Natural killer cell (primary cell): ENCODE results near the gene IFT81. TPM values are rescaled to one million over a fixed set of nuclear protein-coding genes. Genes with fewer than 3 reads are reported as not detected.
"Not testable (repeated sequence)": the region's sequence is repeated elsewhere in the genome, so short reads cannot be mapped to it uniquely, and the experiment has no call there.

ENCODE experiments used
- ATAC-seq, 3 donors: fragments of 150-1000 bp in 2 of 3; fragments of 200-7000 bp in 1 of 3; cut with Tn5 transposase; 1 replicate in 1 of 3; 2 replicates in 2 of 3; pipeline ENCODE4 v1.10.0; 2021; ENCODE audit warnings: mild to moderate bottlenecking in 2 of 3, moderate library complexity in 2 of 3
- DNase-seq, 2 donors: peaks; one replicate each; pipeline versions ENCODE4 v3.0.0 to v3.0.0-alpha.2; 2013 to 2021; ENCODE audit warnings: mixed read lengths in 1 of 2
- H3K27ac ChIP-seq: one replicate; pipeline ENCODE4 v1.5.1; 2013; ENCODE audit warnings: mild to moderate bottlenecking, low read length
- H3K27me3 ChIP-seq: one replicate; pipeline ENCODE4 v1.6.1; 2013; ENCODE audit warnings: low read length; ENCODE audit not compliant: control insufficient read depth, insufficient read depth
- H3K36me3 ChIP-seq: one replicate; pipeline ENCODE4 v1.6.1; 2013; ENCODE audit warnings: low read length; ENCODE audit not compliant: control insufficient read depth, insufficient read depth
- H3K4me1 ChIP-seq: one replicate; pipeline ENCODE4 v1.6.1; 2013; ENCODE audit warnings: low read length; ENCODE audit not compliant: control insufficient read depth, insufficient read depth
- H3K4me3 ChIP-seq: one replicate; pipeline ENCODE4 v1.5.1; 2013; ENCODE audit warnings: low read length
- H3K9me3 ChIP-seq: one replicate; pipeline ENCODE4 v1.6.1; 2013; ENCODE audit warnings: low read length; ENCODE audit not compliant: control insufficient read depth, insufficient read depth
- H3K27ac Mint-ChIP-seq, 2 donors: one replicate each; pipeline ENCODE4 v1.8.0; 2022; ENCODE audit warnings: mild to moderate bottlenecking in 2 of 2, mixed read lengths in 2 of 2, moderate library complexity in 1 of 2
- H3K27me3 Mint-ChIP-seq, 2 donors: one replicate each; pipeline ENCODE4 v1.8.0; 2022; ENCODE audit warnings: low read depth in 2 of 2, mixed read lengths in 2 of 2
- H3K36me3 Mint-ChIP-seq: one replicate; pipeline ENCODE4 v1.8.0; 2022; ENCODE audit warnings: mixed read lengths
- H3K4me1 Mint-ChIP-seq, 2 donors: one replicate each; pipeline ENCODE4 v1.8.0; 2022; ENCODE audit warnings: mixed read lengths in 2 of 2
- H3K4me3 Mint-ChIP-seq: one replicate; pipeline ENCODE4 v1.8.0; 2022; ENCODE audit warnings: mild to moderate bottlenecking, moderate library complexity, mixed read lengths
- H3K9me3 Mint-ChIP-seq, 2 donors: one replicate each; pipeline ENCODE4 v1.8.0; 2022; ENCODE audit warnings: mixed read lengths in 2 of 2
- WGBS: methylation state at CpG from one replicate; pipeline ENCODE4 v1.1.7; 2013; ENCODE audit warnings: missing lambda C conversion rate; ENCODE audit not compliant: insufficient coverage; 5-methylcytosine and 5-hydroxymethylcytosine counted together
- intact Hi-C: fragments of 100-400 bp; cut with micrococcal nuclease; formaldehyde crosslinking; loops from one replicate; pipeline ENCODE4 v1.14.2; 2022
- total RNA-seq, 4 donors: library from RNA; stranded (reverse); fragments of 120-200 nt in 1 of 4; gene quantifications; one replicate each; pipeline versions ENCODE4 v1.2.3 to v1.2.4, GENCODE V29; 2013 to 2022
- TF ChIP-seq, protein P1 (sequence below): fragments of 200-600 bp; IDR thresholded peaks from one replicate; pipeline ENCODE4 v1.8.0; 2022; ENCODE audit warnings: antibody characterized with exemption

IFT81 gene
- total RNA-seq, 3 donors from 2014 or later (not counting 1 experiment from before 2014, with no cell fraction given) = 0.61 to 1.4 (median 0.80) TPM

DNA sequence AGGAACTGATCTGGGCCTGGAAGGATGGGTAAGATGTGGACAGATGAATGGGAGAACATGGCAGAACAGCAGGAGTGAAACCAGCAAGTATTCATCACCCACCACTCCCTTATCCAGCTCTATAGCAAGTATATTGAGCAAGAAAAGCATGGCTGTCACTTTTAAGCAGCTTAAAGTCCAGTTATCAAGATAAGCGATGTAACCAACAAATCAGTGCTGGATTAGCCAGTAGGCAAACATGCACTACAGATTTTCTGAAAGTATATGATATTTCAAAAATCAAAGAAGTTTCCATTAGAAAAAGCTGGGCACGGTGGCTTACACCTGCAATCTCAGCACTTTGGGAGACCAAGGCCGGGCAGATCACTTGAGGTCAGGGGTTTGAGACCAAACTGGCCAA, 103.0 kb downstream of the IFT81 start:
- ATAC-seq (no peak), DNase-seq (no peak)
- Mint-ChIP-seq H3K4me3 (no peak overlapping the region), H3K4me1 (no peaks in the 10 kb centered on the region), H3K9me3 (no peaks in the 10 kb centered on the region), H3K27me3 (peaks cover 9 to 14% of the 10 kb centered on the region in 2 donors), H3K27ac (no peak overlapping the region), H3K36me3 (no peaks in the 10 kb centered on the region)
- H3K4me3 ChIP-seq = no peak overlapping the region
- no peaks in the 10 kb centered on the region for H3K27me3 ChIP-seq
- 98% methylated on average over 3 of the region's 3 CpGs for WGBS
- no peaks in the 10 kb centered on the region for H3K4me1 ChIP-seq
- TF ChIP-seq, protein P1, sequence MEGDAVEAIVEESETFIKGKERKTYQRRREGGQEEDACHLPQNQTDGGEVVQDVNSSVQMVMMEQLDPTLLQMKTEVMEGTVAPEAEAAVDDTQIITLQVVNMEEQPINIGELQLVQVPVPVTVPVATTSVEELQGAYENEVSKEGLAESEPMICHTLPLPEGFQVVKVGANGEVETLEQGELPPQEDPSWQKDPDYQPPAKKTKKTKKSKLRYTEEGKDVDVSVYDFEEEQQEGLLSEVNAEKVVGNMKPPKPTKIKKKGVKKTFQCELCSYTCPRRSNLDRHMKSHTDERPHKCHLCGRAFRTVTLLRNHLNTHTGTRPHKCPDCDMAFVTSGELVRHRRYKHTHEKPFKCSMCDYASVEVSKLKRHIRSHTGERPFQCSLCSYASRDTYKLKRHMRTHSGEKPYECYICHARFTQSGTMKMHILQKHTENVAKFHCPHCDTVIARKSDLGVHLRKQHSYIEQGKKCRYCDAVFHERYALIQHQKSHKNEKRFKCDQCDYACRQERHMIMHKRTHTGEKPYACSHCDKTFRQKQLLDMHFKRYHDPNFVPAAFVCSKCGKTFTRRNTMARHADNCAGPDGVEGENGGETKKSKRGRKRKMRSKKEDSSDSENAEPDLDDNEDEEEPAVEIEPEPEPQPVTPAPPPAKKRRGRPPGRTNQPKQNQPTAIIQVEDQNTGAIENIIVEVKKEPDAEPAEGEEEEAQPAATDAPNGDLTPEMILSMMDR = no peak
- no peaks in the 10 kb centered on the region for H3K36me3 ChIP-seq
- no peaks in the 10 kb centered on the region for H3K9me3 ChIP-seq
- intact Hi-C loops = no loop called here
- no peak overlapping the region for H3K27ac ChIP-seq

DNA sequence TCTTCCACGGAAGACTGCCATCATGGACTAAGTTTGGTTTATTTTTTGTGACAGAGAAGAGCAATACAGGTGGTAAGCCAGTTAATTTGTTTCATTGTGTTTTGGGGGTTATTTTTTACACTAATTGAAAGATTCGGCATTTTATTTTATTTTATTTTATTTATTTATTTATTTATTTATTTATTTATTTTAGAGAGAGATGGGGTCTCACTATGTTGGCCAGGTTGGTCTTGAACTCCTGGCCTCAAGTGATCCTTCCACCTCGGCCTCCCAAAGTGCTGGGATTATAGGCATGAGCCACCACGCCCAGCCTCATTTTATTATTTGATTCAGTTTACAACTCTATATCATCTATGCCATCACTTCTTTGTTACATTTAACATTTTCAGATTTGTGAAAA, 104.2 kb downstream of the IFT81 start:
- intact Hi-C loops, DNase-seq, H3K4me1 ChIP-seq, H3K27ac ChIP-seq, H3K36me3 ChIP-seq, H3K36me3 Mint-ChIP-seq, H3K27me3 ChIP-seq, H3K4me3 ChIP-seq, H3K27ac Mint-ChIP-seq, H3K4me3 Mint-ChIP-seq, H3K9me3 Mint-ChIP-seq, H3K4me1 Mint-ChIP-seq, H3K9me3 ChIP-seq, ATAC-seq: not testable (repeated sequence)
- WGBS = 98% methylated on average over 3 of the region's 4 CpGs
- H3K27me3 Mint-ChIP-seq = peaks cover 9 to 16% of the 10 kb centered on the region in 2 donors

DNA sequence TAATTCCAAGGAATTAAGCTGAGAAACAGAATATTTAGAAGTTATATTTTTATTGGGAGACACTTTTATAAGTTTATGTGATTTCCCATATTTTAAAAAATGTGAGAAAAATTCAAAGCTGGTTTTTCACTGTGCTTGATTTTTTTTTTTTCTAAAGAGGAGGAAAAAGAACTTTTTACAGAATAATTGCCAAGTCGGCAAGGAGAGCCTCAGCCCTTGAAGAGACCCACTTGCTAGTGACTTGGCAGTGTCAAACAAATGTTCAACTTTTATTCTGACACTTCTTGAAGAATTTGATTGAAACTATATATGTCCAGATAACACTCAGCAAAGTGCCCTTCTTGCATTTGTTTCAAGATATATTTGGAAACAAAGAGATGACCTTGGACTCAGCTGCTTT, 104.6 kb downstream of the IFT81 start:
- H3K9me3 ChIP-seq = no peaks in the 10 kb centered on the region
- Mint-ChIP-seq H3K4me1 (no peaks in the 10 kb centered on the region), H3K27me3 (peaks cover 9 to 21% of the 10 kb centered on the region in 2 donors), H3K4me3 (no peak overlapping the region), H3K27ac (no peak overlapping the region), H3K9me3 (no peaks in the 10 kb centered on the region), H3K36me3 (no peaks in the 10 kb centered on the region)
- no peak for DNase-seq
- TF ChIP-seq, protein P1 = no peak
- H3K27ac ChIP-seq = no peak overlapping the region
- no peaks in the 10 kb centered on the region for H3K4me1 ChIP-seq
- ATAC-seq = no peak
- intact Hi-C loops = no loop called here
- WGBS = 82% methylated on average over 1 of the region's 1 CpG
- no peak overlapping the region for H3K4me3 ChIP-seq
- no peaks in the 10 kb centered on the region for H3K36me3 ChIP-seq
- no peaks in the 10 kb centered on the region for H3K27me3 ChIP-seq

DNA sequence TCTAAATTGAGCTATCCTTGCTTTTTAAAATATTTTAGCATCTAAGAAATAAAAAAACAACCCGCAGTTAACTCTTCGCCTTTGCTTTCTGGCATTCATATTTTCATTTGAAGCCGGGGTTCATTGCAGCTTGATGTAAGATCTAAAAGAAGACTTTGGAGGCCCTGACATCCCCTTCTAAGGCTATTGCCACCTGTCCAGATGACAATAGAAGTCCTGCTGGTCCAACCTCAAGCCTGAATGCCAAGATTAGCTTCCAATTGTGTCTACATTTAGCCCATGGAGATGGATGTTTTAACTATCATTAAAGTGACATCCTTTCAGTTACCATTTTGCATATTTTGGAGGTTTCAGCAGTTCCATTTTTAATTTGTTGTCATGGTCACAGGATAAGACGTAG, 105.3 kb downstream of the IFT81 start:
- Histone ChIP-seq H3K27ac (no peak overlapping the region), H3K9me3 (no peaks in the 10 kb centered on the region), H3K4me1 (no peaks in the 10 kb centered on the region), H3K4me3 (no peak overlapping the region), H3K27me3 (no peaks in the 10 kb centered on the region), H3K36me3 (no peaks in the 10 kb centered on the region)
- intact Hi-C loops = no loop called here
- peaks cover 9 to 23% of the 10 kb centered on the region in 2 donors for H3K27me3 Mint-ChIP-seq
- WGBS = 93% methylated on average over 3 of the region's 4 CpGs
- H3K9me3 Mint-ChIP-seq = no peaks in the 10 kb centered on the region
- DNase-seq = no peak
- H3K4me1 Mint-ChIP-seq = no peaks in the 10 kb centered on the region
- TF ChIP-seq, protein P1 = no peak
- no peak for ATAC-seq
- H3K27ac Mint-ChIP-seq = no peak overlapping the region
- H3K36me3 Mint-ChIP-seq = no peaks in the 10 kb centered on the region
- no peak overlapping the region for H3K4me3 Mint-ChIP-seq
